Measurements from ENCODE around the gene SRP68.

DNA sequence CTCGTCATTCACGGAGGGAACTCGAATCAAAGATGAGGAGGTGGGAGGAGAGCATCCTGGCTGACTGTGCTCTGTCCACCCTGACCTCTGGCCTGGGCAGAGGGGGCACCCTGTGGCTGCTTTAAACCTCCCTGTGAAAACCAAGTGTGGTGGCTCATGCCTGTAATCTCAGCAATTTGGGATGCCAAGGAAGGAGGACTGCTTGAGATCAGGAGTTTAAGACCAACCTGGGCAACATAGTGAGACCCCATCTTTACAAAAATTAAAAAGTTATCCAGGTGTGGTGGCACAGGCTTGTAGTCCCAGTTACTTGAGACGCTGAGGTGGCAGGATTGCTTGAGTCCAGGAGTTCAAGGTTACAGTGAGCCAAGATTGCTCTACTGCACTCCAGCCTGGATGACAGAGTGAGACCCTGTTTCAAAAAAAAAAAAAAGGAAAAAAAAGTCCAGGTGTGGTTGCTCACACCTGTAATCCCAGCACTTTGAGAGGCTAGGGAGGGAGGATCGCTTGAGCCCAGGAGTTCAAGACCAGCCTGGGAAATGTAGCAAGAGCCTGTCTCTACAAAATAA lies 77.4 kb downstream of the SRP68 start:
- TF ChIP-seq, protein P1, sequence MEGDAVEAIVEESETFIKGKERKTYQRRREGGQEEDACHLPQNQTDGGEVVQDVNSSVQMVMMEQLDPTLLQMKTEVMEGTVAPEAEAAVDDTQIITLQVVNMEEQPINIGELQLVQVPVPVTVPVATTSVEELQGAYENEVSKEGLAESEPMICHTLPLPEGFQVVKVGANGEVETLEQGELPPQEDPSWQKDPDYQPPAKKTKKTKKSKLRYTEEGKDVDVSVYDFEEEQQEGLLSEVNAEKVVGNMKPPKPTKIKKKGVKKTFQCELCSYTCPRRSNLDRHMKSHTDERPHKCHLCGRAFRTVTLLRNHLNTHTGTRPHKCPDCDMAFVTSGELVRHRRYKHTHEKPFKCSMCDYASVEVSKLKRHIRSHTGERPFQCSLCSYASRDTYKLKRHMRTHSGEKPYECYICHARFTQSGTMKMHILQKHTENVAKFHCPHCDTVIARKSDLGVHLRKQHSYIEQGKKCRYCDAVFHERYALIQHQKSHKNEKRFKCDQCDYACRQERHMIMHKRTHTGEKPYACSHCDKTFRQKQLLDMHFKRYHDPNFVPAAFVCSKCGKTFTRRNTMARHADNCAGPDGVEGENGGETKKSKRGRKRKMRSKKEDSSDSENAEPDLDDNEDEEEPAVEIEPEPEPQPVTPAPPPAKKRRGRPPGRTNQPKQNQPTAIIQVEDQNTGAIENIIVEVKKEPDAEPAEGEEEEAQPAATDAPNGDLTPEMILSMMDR (IDR thresholded peaks at IDR 0.05), result no peak
- no peak for TF ChIP-seq POLR2A (IDR thresholded peaks at IDR 0.05)

All from Peyer's patch (tissue), 4 donors.